Neural progenitor cell (in vitro differentiated cells): ENCODE data around the gene MATK. TPM values are rescaled to one million over a fixed set of nuclear protein-coding genes. Genes with fewer than 3 reads are reported as not detected.
A peak's percentile ranks its signal among the peaks of the same experiment; 100 is the strongest.

Experiments used
- DNase-seq: peaks from one replicate; pipeline ENCODE4 v3.0.0-alpha.2; 2016; ENCODE audit warnings: low spot score
- H2AFZ ChIP-seq: fragments of 200-600 bp; sonication (generic); replicated peaks from 2 replicates; pipeline ENCODE4 v1.6.1; 2016; ENCODE audit warnings: antibody characterized with exemption
- H3F3A ChIP-seq: fragments of 200-600 bp; sonication (generic); 2 replicates; pipeline ENCODE4 v1.6.1; 2016; ENCODE audit warnings: antibody characterized with exemption, low read depth
- H3K27ac ChIP-seq: fragments of 200-600 bp; sonication (generic); 2 replicates; pipeline ENCODE4 v1.5.1; 2016; ENCODE audit warnings: mild to moderate bottlenecking
- H3K27me3 ChIP-seq: fragments of 200-600 bp; sonication (generic); 2 replicates; pipeline ENCODE4 v1.6.1; 2016; ENCODE audit warnings: mild to moderate bottlenecking, moderate library complexity
- H3K36me3 ChIP-seq: fragments of 200-600 bp; sonication (generic); 2 replicates; pipeline ENCODE4 v1.5.1; 2016
- H3K4me1 ChIP-seq: fragments of 200-600 bp; sonication (generic); 2 replicates; pipeline ENCODE4 v1.6.1; 2016; ENCODE audit warnings: mixed run types
- H3K4me2 ChIP-seq: fragments of 200-600 bp; sonication (generic); 2 replicates; pipeline ENCODE4 v1.6.1; 2016
- H3K4me3 ChIP-seq: fragments of 200-600 bp; sonication (generic); 2 replicates; pipeline ENCODE4 v1.5.1; 2016
- H3K79me2 ChIP-seq: fragments of 200-600 bp; sonication (generic); 2 replicates; pipeline ENCODE4 v1.6.1; 2016; ENCODE audit warnings: low read depth
- H3K9ac ChIP-seq: fragments of 200-600 bp; sonication (generic); 2 replicates; pipeline ENCODE4 v1.6.1; 2016
- H3K9me3 ChIP-seq: fragments of 200-600 bp; sonication (generic); 2 replicates; pipeline ENCODE4 v1.5.1; 2016; ENCODE audit warnings: low read depth
- H4K20me1 ChIP-seq: fragments of 200-600 bp; sonication (generic); 2 replicates; pipeline ENCODE4 v1.6.1; 2016; ENCODE audit warnings: low read depth
- H3K27ac Mint-ChIP-seq: 3 replicates; pipeline ENCODE4 v1.8.0; 2021; ENCODE audit warnings: mixed read lengths
- H3K27me3 Mint-ChIP-seq: 2 replicates; pipeline ENCODE4 v1.8.0; 2022; ENCODE audit warnings: low read depth, mild to moderate bottlenecking, inconsistent platforms, moderate library complexity, mixed read lengths; ENCODE audit not compliant: insufficient read depth
- H3K36me3 Mint-ChIP-seq: 3 replicates; pipeline ENCODE4 v1.8.0; 2021; ENCODE audit warnings: mixed read lengths
- H3K4me1 Mint-ChIP-seq: 3 replicates; pipeline ENCODE4 v1.8.0; 2021; ENCODE audit warnings: mixed read lengths
- H3K4me3 Mint-ChIP-seq: 3 replicates; pipeline ENCODE4 v1.8.0; 2021; ENCODE audit warnings: mild to moderate bottlenecking, moderate library complexity, mixed read lengths
- H3K9me3 Mint-ChIP-seq: 3 replicates; pipeline ENCODE4 v1.8.0; 2020; ENCODE audit warnings: mixed read lengths
- CTCF ChIP-seq: fragments of 200-600 bp; sonication (generic); IDR thresholded peaks from 2 replicates; pipeline ENCODE4 v1.5.1; 2017; ENCODE audit warnings: antibody characterized with exemption, mild to moderate bottlenecking
- EZH2 ChIP-seq: fragments of 200-600 bp; sonication (generic); IDR thresholded peaks from 2 replicates; pipeline ENCODE4 v1.6.1; 2017; ENCODE audit warnings: antibody characterized with exemption, mild to moderate bottlenecking, moderate library complexity
- EZH2phosphoT487 ChIP-seq: fragments of 200-600 bp; sonication (generic); IDR thresholded peaks from 2 replicates; pipeline ENCODE4 v1.6.1; 2017; ENCODE audit warnings: antibody characterized with exemption
- total RNA-seq: library from RNA; depleted of rRNA; stranded (reverse); fragments of >200 nt; gene quantifications from 2 replicates; pipeline ENCODE4 v1.2.3, GENCODE V29; 2015; ENCODE audit warnings: low replicate concordance

MATK gene
- total RNA-seq, 1 donor from 2014 or later: 2.4 TPM

- Mint-ChIP-seq H3K36me3 (no peaks in the 10 kb centered on the region), H3K9me3 (no peaks in the 10 kb centered on the region), H3K4me3 (no peak overlapping the region), H3K4me1 (peaks cover under 1% of the 10 kb centered on the region), H3K27ac (no peak overlapping the region), H3K27me3 (peaks cover 8% of the 10 kb centered on the region)
- H3K4me1 ChIP-seq: no peaks in the 10 kb centered on the region
- no peaks in the 10 kb centered on the region for H3K36me3 ChIP-seq
- no peaks in the 10 kb centered on the region for H3K79me2 ChIP-seq
- no peaks in the 10 kb centered on the region for H3K9me3 ChIP-seq
- no peak overlapping the region for H3K27ac ChIP-seq
- no peaks in the 10 kb centered on the region for H4K20me1 ChIP-seq
- H3F3A ChIP-seq: no peaks in the 10 kb centered on the region
- H3K27me3 ChIP-seq: no peaks in the 10 kb centered on the region
- TF ChIP-seq CTCF (no peak), EZH2 (no peak), EZH2phosphoT487 (no peak)
- no peak for DNase-seq
- H2AFZ ChIP-seq: no peak overlapping the region
- H3K4me3 ChIP-seq: no peak overlapping the region
- no peak overlapping the region for H3K9ac ChIP-seq
- no peak overlapping the region for H3K4me2 ChIP-seq
Observed at GRCh38 chr19:3734310-3734600, 51.9 kb downstream of the MATK start.

GRCh38 chr19:3733549-3734309 lies 52.5 kb downstream of the MATK start:
- Histone ChIP-seq H3K4me1 (no peaks in the 10 kb centered on the region), H3K36me3 (no peaks in the 10 kb centered on the region), H4K20me1 (no peaks in the 10 kb centered on the region), H3K4me3 (no peak overlapping the region), H3K9ac (no peak overlapping the region), H3F3A (no peaks in the 10 kb centered on the region), H3K9me3 (no peaks in the 10 kb centered on the region), H3K79me2 (no peaks in the 10 kb centered on the region), H3K4me2 (no peak overlapping the region), H3K27ac (no peak overlapping the region), H3K27me3 (no peaks in the 10 kb centered on the region), H2AFZ (no peak overlapping the region)
- peaks cover 3% of the 10 kb centered on the region for H3K4me1 Mint-ChIP-seq
- no peaks in the 10 kb centered on the region for H3K36me3 Mint-ChIP-seq
- peak overlapping the region; percentile 24 for H3K27ac Mint-ChIP-seq
- no peaks in the 10 kb centered on the region for H3K9me3 Mint-ChIP-seq
- TF ChIP-seq EZH2 (no peak), CTCF (no peak), EZH2phosphoT487 (no peak)
- H3K27me3 Mint-ChIP-seq: peaks cover 8% of the 10 kb centered on the region
- no peak for DNase-seq
- H3K4me3 Mint-ChIP-seq: no peak overlapping the region

GRCh38 chr19:3732108-3732507 lies 54.1 kb downstream of the MATK start:
- no peaks in the 10 kb centered on the region for H3K36me3 Mint-ChIP-seq
- H3K27ac Mint-ChIP-seq: peak overlapping the region; percentile 69
- no peaks in the 10 kb centered on the region for H3K9me3 ChIP-seq
- no peaks in the 10 kb centered on the region for H3K36me3 ChIP-seq
- H3F3A ChIP-seq: no peaks in the 10 kb centered on the region
- no peak overlapping the region for H3K4me2 ChIP-seq
- no peak overlapping the region for H3K4me3 Mint-ChIP-seq
- TF ChIP-seq EZH2phosphoT487 (no peak), EZH2 (no peak), CTCF (no peak)
- H3K79me2 ChIP-seq: no peaks in the 10 kb centered on the region
- peaks cover under 1% of the 10 kb centered on the region for H4K20me1 ChIP-seq
- H3K27me3 ChIP-seq: no peaks in the 10 kb centered on the region
- no peak overlapping the region for H2AFZ ChIP-seq
- peaks cover 7% of the 10 kb centered on the region for H3K27me3 Mint-ChIP-seq
- H3K27ac ChIP-seq: no peak overlapping the region
- peaks cover 3% of the 10 kb centered on the region for H3K4me1 Mint-ChIP-seq
- DNase-seq: no peak
- H3K4me1 ChIP-seq: no peaks in the 10 kb centered on the region
- no peak overlapping the region for H3K4me3 ChIP-seq
- no peaks in the 10 kb centered on the region for H3K9me3 Mint-ChIP-seq
- no peak overlapping the region for H3K9ac ChIP-seq
